ENCODE measurements around the gene RPL19.

The RPL19 gene

DNA sequence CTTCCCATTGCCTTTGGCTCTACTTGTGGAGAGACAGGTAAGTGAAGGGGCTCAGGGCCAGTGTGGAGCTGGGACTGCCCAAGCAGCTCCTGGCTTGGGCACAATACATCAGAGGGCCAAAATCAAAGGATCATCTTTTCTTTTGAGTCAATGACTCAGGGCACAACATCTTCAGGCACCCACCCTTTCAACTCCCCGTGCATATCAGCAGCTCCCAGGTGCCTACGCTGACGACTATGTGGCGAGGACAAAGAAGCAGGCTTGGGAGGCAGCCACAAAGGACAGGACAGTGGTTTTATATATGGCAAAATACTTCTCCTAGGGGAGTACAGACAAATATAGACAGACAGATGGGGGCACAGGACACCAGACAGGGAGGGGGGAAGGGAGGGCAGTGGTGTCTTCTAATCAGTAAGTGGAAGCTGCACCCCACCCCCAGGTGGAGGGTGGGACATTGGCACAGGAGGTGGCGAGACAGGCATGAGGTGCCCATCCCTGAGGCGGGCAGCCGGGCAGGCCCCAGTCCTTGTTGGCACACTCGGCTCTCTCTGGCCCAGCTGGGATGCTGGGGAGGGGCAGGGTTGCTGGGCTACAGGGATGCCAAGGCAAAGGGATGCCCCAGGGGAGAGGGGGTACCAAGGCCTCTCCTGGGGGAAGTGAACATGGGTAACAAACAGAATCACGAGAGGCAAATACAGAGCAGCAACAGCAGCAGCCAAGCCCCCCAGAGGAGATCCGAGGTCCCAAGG lies 26.4 kb upstream of the RPL19 start:
- DNase-seq, result peak; percentile 54

DNA sequence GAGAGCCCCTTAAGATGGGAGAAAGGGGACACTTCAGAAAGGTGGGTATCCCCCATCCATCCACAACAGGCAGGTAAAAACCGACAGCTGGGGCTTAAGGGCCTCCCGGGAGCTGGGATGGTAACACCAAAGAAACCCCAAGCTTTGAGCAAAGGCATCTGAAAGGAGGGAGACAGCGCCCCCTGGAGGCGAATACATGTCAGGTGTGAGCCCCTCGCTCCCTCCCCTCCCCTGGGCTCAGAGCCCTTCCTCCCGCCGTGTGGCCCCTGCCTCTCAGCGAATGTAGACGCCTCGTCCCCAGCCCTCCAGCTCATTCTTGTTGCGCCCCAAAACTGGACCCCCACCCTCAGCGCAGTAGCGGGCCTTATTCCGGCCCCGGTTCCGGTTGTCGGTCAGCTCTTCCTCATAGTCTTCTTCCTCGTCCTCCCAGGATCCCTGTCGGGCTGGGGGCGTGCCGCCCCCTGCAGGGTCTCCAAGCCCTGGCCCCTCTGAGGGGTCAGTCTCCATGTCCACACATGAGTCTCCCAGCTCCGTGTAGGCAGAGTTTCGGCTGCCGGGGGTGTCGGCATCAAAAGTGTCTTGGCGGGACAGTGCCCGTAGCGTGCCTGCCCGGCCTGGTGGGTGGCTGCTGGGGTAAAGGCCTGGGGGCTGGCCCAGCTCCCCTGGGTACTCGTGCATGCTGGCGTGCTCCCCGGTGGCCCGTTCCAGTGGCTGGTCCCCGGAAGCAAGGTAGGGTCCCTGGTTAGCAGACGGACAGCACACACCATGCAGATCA lies 25.0 kb upstream of the RPL19 start:
- peak; percentile 92 for DNase-seq

GRCh38 chr17:39175695-39176093 lies 24.4 kb upstream of the RPL19 start:
- DNase-seq, result no peak

DNA sequence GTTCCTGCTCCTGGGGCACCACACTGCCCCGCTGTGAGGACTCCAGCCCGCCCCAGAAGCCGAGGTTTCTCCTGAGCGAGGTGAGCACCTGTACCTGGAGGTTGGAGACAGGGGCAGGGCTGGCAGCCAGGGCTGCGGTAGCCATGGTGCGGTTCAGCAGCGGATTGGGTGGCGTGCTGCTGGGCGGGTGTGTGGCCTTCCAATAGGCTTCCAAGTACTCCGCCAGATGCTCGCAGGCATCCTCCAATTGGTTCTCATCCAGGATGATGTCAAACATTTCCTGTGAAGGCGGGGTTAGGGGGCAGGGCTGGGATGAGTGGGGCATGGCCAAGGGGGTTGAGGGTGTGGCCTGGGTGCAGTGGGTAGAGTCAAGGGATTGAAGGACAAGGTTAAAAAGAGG lies 22.8 kb upstream of the RPL19 start:
- no peak for DNase-seq

DNA sequence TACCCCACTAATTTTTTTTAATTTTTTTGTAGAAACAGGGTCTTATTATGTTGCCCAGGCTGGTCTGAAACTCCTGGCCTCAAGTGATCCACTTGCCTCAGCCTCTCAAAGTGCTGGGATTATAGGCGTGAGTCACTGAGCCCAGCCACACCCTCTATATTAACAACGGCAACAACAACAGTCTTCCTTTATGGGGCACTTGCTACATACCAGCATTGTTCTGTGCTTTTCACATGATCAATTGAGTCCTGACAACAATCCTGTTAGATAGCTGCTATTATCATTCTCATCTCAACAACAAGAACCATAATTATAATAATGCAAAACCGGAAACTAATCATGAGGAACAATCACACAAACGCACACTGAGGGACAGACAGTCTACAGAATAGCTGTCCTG lies 21.5 kb upstream of the RPL19 start:
- no peak for DNase-seq

DNA sequence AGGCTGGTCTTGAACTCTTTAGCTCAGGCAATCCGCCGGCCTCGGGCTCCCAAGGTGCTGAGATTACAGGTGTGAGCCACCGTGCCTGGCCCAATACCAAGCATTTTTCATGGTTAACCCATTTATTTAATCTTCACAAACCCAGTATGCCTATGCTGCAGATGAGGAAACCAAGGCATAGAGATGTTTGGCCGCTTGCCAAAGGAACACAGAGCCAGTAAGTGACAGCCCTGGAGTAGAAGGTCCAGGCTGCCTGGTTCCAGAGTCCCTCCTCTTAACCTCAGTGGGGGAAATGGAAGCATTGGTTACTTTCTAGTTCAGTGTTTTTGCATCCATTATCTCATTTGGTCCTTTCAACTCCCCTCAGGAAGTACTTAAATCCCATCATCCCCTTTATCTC lies 18.8 kb upstream of the RPL19 start:
- DNase-seq, result no peak

GRCh38 chr17:39183045-39183444 lies 17.0 kb upstream of the RPL19 start:
- no peak for DNase-seq

DNA sequence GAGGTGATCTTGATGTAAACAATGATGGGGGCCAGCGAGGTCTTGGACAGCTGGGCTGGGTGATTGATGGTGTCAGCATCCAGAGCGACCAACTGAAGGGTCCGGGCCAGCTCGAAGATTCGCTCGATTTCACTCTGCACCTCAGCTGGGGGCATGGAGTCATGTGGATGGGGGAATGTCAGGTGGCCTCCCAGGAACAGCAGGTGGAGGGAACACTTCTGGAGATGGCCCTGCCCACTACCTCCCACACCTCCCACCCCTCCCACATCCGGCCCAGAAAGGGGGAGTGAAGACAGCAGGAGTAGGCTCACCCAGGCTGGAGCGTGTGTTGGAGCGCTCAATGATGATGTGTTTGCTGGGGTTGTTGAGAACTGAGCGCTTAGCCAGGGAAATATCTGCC lies 16.4 kb upstream of the RPL19 start:
- no peak for DNase-seq

GRCh38 chr17:39186481-39187002 lies 13.5 kb upstream of the RPL19 start:
- no peak for DNase-seq

GRCh38 chr17:39187152-39187830 lies 12.8 kb upstream of the RPL19 start:
- no peak for DNase-seq

DNA sequence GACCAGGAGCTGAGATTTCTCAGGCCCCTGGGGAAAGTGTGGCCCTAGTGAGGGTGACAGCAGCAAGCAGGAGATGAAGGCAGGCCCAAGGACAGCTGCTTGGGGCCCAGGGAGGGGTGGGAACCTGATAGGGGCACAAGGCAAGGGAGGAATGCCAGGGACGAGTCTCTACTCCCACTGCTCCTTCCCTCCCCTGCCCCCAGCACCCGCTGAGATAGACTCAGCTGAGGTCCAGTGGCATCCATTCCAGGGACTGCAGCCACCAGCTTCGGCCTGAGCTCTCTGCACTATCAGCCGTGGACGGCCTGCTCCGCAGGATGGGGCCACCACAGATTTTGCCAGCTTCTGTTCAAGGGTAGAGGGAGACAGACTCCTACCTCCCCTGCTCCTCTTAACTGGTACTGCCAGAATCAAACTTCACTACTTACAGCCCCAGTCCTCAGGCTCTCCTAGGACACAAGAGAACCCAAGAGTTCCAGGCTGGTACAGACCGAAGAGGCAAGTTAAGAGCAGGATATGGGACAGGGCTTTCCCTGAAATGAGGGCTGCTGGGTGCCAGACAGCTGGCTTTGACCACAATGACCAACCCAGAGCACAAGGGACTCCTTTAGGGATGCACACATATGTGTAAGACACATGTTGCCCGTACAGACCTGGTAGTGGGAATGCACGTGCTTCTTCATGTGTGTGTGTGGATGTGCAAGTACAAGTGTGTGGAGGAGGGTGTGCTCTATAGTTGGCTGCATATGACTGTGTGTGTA lies 8.2 kb upstream of the RPL19 start:
- DNase-seq, result no peak

GRCh38 chr17:39192901-39193300 lies 7.2 kb upstream of the RPL19 start:
- DNase-seq, result no peak

GRCh38 chr17:39193346-39193745 lies 6.7 kb upstream of the RPL19 start:
- no peak for DNase-seq

GRCh38 chr17:39194089-39194984 lies 5.7 kb upstream of the RPL19 start:
- DNase-seq, result no peak

DNA sequence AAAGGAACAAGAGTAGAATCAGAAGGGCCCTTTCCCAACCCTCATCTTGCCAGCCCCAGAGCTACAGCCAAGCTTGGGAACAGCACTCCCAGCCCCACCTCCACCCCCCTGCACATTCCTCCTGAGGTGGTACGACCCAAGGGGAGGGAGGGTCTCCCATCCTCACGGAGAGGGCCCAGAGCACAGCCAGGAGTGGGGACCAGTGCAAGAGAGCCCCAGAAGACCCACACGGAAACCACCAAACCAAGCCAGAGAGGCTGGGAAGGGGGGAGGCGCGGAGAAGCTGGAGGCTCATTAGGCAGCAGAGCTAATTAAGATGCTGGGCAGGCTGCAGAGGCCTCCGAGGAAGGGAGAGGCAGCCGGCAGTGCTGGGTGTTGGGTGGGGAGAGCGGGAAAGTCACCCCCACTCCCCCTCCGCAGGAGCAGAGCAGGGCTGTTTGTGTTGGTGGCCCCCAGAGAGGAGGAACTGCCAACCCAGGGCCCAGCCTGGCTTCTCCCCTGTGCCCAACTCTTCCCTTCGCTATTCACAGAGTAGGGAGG lies 5.0 kb upstream of the RPL19 start:
- no peak for DNase-seq

DNA sequence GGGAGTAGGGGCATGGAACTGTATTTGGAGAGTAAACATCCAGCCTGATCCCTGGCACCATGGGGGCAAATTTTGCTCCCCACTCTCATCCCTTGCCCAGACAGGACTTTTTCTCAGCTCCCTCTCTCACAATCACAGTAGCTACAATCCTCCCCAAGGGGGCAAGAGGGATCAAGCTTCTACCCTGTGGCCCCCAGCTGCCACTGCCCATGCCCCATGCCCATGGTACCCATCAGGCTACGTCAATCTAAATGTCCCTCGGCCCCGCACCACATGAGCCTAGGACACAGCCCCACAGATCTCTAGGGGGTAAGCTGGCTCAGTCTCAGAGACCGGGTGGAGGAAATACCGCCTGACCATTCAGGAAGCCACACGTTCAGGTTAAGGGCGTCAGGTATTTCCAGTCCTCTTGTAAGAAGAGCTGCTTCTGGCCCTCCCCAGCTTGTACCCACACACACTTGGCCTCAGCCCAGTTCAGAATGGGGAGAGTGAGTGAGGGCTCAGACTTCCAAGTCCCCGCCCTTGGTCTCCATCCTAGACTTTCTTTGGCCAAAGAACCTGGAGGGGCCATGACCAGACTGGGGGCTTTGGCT lies 4.4 kb upstream of the RPL19 start:
- no peak for DNase-seq

DNA sequence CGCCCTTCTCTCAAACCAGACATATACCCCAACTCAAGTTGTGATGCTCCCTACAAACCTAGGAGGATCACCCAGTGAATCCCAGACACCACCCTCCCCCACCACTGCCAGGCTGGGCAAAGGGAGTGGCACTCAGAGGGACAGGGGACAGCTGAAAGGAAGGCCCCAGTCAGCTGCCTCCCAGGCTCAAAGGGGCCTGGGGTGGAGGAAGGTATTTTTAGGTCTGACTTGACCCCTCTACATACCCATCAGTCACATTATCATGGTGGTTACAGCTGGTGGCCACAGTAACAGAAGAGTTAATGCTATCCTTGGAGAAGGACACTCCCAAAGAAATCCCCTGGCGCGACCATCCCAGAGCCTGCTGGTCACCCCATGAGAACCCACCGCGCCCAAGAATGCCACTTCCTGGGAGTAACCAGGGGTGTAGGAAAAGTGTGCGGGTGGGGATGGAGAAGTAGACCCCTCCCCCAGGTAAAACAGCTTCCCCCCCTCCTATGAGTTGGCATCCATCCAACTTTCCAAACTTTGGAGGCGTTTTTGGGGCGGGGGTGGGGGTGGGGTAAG lies 3.8 kb upstream of the RPL19 start:
- no peak for DNase-seq

GRCh38 chr17:39196808-39197291 lies 3.2 kb upstream of the RPL19 start:
- peak; percentile 64 for DNase-seq

DNA sequence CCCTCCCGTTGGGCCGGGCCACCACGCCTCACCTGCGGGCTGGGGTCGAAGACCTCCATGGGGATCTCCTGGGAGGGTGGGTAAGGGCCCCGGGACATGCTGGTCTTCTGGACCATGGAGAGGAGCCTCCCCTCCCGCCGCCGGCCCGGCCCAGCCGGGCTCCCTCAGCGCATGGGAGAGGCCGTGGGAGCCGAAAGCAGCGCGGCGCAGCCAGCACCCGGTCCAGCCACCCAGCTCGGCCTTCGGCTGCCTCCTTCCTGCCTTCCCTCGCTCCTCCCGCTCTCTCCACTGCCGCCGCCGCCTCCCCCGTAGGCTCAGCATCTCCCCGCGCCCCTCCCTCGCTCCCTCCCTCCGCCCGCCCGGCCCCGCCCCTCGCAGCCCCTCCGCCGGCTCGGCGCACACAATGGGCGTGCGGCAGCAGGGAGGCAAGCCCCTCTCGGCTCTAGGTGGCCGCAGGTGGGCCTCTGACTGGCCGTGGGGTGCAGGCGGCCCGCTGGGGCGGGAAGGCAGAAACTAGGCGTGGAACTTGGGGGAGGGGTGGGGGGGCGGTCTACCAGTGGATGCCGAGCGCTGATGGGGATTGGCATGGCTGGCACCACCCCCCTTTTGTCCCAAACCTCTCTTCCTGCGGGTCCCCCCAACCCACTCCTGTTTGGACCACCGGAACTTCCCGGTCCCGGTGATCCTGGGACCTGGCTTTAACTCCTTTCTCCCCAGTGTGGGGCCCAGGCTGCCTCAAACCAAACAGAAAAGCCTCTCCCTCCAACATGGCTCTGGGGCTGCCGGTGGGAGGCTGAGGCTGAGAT lies 2.5 kb upstream of the RPL19 start, which contains the start of gene CACNB1:
TSS of gene CACNB1 (minus strand) at position 290 of the 806 bp plus-strand sequence. CDS start at position 116, 174 bp downstream.
- peak; percentile 77 for DNase-seq

DNA sequence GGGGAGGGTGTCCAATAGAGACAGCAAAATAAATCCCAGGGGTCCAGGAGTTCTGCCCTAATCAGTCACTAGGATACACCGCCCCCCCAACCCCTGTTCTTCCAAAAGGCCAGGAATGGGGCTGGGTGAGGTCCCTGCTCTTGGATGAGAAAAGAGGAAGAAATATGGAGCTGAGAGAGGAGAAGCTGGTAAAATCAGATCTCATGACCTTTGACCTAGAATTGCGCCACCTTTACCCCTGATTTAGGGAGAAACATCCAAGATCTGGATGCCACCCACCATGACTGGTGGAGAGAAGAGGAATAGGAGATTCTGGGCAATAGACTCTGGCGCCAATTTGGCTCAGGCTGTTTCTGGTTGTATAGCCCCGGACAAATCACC lies 1.9 kb upstream of the RPL19 start:
- DNase-seq, result no peak
